HepG2 (cell line): Measurements from ENCODE around the gene ZFAND3.

Source experiments
- BHLHE40 ChIP-seq: IDR thresholded peaks from 2 replicates; pipeline ENCODE4 v1.6.1; 2011; ENCODE audit warnings: low read length, improper control_type of control experiment
- CREB1 ChIP-seq, 2 experiments: fragments of 450-650 bp in 1 of 2; IDR thresholded peaks; 2 replicates each; pipeline ENCODE4 v1.6.1; 2016 to 2017; ENCODE audit warnings: control low read depth in 1 of 2, mild to moderate bottlenecking in 1 of 2, missing compliant biosample characterization in 1 of 2, missing genetic modification characterization in 1 of 2
- ESRRA ChIP-seq: sonication (generic); formaldehyde crosslinking; IDR thresholded peaks from 2 replicates; pipeline ENCODE4 v1.5.1; 2020; ENCODE audit warnings: mild to moderate bottlenecking, low read depth, missing genetic modification reagents
- MED8 ChIP-seq: sonication (generic); formaldehyde crosslinking; IDR thresholded peaks from 2 replicates; pipeline ENCODE4 v1.8.1; 2023; ENCODE audit warnings: mild to moderate bottlenecking, missing genetic modification reagents; ENCODE audit not compliant: insufficient replicate concordance
- PCBP1 ChIP-seq: fragments of 200-400 bp; formaldehyde crosslinking; IDR thresholded peaks from 2 replicates; pipeline ENCODE4 v1.6.1; 2017; ENCODE audit warnings: mild to moderate bottlenecking, low read depth, low read length, borderline replicate concordance
- PITX1 ChIP-seq: sonication (generic); formaldehyde crosslinking; IDR thresholded peaks from 2 replicates; pipeline ENCODE4 v1.5.1; 2020; ENCODE audit warnings: mild to moderate bottlenecking, missing genetic modification reagents
- POLR2A ChIP-seq, 2 experiments: IDR thresholded peaks; 2 replicates each; pipeline ENCODE4 v1.6.1; 2011; ENCODE audit warnings: low read depth in 2 of 2, low read length in 2 of 2, mild to moderate bottlenecking in 1 of 2, moderate library complexity in 1 of 2; ENCODE audit not compliant: insufficient read depth in 1 of 2
- SMARCE1 ChIP-seq: fragments of 450-650 bp; IDR thresholded peaks from 2 replicates; pipeline ENCODE4 v1.6.1; 2017; ENCODE audit warnings: borderline replicate concordance
- ZFP36 ChIP-seq: fragments of 150-350 bp; IDR thresholded peaks from 2 replicates; pipeline ENCODE4 v1.6.1; 2018; ENCODE audit warnings: borderline replicate concordance, low read length, low read depth; ENCODE audit not compliant: partially characterized antibody
- ZNF558 ChIP-seq: sonication (generic); formaldehyde crosslinking; IDR thresholded peaks from 2 replicates; pipeline ENCODE4 v1.9.0; 2022; ENCODE audit warnings: mild to moderate bottlenecking, missing genetic modification reagents, borderline replicate concordance
- ZSCAN12 ChIP-seq: sonication (generic); formaldehyde crosslinking; IDR thresholded peaks from 2 replicates; pipeline ENCODE4 v1.9.0; 2021; ENCODE audit warnings: mild to moderate bottlenecking, missing genetic modification reagents
- TF ChIP-seq, protein P1 (sequence below): sonication (generic); formaldehyde crosslinking; IDR thresholded peaks from 2 replicates; pipeline ENCODE4 v1.4.0; 2020; ENCODE audit warnings: missing genetic modification reagents, mild to moderate bottlenecking, borderline replicate concordance
- TF ChIP-seq, protein P2 (sequence below): sonication (generic); formaldehyde crosslinking; IDR thresholded peaks from 2 replicates; pipeline ENCODE4 v1.8.1; 2022; ENCODE audit warnings: mild to moderate bottlenecking, missing genetic modification reagents

DNA sequence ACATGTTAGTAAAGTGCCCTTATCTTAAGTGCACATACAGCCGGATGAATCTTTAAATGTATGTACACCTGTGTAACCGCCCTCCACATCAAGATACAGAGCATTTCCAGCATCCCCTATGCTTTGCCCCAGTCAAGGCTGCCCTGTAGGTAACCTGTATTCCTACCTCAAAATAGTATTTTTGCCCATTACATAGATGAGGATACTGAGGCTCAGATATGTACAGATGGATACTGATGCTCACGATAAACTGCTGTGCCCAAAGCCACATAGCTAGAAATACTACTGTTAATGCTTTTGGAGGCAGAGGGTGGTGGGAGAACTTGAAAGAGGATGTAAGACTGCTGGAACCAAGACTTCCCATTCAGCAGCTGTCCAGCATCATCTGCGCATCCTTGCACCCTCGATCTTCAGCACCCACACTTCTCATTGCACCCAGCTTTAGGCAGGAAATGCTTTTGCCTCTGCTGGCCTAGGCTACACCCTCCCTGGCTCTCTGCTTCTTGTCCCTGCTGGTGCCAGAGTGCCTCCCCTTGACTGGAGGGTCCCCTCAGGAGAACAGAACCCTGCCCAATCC lies 27.0 kb upstream of the ZFAND3 start:
- TF ChIP-seq ZSCAN12 (CRISPR knock-in tag), result no peak
- no peak for TF ChIP-seq POLR2A (IDR thresholded peaks at IDR 0.05; ENCODE audit: insufficient read depth in 1 of 2, low read depth in 2 of 2, low read length in 2 of 2)
- TF ChIP-seq BHLHE40, result no peak
- TF ChIP-seq, protein P1, sequence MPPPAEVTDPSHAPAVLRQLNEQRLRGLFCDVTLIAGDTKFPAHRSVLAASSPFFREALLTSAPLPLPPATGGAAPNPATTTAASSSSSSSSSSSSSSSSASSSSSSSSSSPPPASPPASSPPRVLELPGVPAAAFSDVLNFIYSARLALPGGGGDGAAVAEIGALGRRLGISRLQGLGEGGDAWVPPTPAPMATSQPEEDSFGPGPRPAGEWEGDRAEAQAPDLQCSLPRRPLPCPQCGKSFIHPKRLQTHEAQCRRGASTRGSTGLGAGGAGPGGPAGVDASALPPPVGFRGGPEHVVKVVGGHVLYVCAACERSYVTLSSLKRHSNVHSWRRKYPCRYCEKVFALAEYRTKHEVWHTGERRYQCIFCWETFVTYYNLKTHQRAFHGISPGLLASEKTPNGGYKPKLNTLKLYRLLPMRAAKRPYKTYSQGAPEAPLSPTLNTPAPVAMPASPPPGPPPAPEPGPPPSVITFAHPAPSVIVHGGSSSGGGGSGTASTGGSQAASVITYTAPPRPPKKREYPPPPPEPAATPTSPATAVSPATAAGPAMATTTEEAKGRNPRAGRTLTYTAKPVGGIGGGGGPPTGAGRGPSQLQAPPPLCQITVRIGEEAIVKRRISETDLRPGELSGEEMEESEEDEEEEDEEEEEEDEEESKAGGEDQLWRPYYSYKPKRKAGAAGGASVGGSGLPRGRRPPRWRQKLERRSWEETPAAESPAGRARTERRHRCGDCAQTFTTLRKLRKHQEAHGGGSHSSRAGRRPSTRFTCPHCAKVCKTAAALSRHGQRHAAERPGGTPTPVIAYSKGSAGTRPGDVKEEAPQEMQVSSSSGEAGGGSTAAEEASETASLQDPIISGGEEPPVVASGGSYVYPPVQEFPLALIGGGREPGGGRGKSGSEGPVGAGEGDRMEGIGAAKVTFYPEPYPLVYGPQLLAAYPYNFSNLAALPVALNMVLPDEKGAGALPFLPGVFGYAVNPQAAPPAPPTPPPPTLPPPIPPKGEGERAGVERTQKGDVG (CRISPR knock-in tag), result no peak
- TF ChIP-seq PITX1 (CRISPR knock-in tag), result no peak
- no peak for TF ChIP-seq ZNF558 (CRISPR knock-in tag)
- no peak for TF ChIP-seq CREB1 (IDR thresholded peaks at IDR 0.05)
- TF ChIP-seq CREB1 (CRISPR knock-in tag; IDR thresholded peaks at IDR 0.05), result no peak
- TF ChIP-seq PCBP1, result no peak
- no peak for TF ChIP-seq MED8 (CRISPR knock-in tag)
- TF ChIP-seq, protein P2, sequence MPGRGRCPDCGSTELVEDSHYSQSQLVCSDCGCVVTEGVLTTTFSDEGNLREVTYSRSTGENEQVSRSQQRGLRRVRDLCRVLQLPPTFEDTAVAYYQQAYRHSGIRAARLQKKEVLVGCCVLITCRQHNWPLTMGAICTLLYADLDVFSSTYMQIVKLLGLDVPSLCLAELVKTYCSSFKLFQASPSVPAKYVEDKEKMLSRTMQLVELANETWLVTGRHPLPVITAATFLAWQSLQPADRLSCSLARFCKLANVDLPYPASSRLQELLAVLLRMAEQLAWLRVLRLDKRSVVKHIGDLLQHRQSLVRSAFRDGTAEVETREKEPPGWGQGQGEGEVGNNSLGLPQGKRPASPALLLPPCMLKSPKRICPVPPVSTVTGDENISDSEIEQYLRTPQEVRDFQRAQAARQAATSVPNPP, result no peak
- TF ChIP-seq ZFP36, result no peak
- no peak for TF ChIP-seq SMARCE1
- no peak for TF ChIP-seq ESRRA (CRISPR knock-in tag)
